HG02943 (cell line): Measurements from ENCODE around the gene TAF11L11.
"Not testable (repeated sequence)": the region's sequence is repeated elsewhere in the genome, so short reads cannot be mapped to it uniquely, and the experiment has no call there.

Source experiments
- ATAC-seq: cut with Tn5 transposase; IDR thresholded peaks from one replicate; pipeline ENCODE4 v1.9.1; 2021; ENCODE audit warnings: mild to moderate bottlenecking, low read depth, moderate library complexity; ENCODE audit not compliant: unreplicated experiment

The TAF11L11 gene

GRCh38 chr5:17603880-17604279, at the start of gene TAF11L11:
Gene TAF11L11, plus strand, starts transcription at chr5:17604183.
- not testable (repeated sequence) for ATAC-seq

- ATAC-seq: not testable (repeated sequence)
Observed at GRCh38 chr5:17585658-17586057, 18.3 kb upstream of the TAF11L11 start, which contains the start of gene TAF11L7. Gene TAF11L7, minus strand, starts transcription at chr5:17585758.

GRCh38 chr5:17590860-17591259, 13.1 kb upstream of the TAF11L11 start, which contains the start of gene TAF11L8:
Gene TAF11L8, minus strand, starts transcription at chr5:17590960.
- ATAC-seq: not testable (repeated sequence)

- not testable (repeated sequence) for ATAC-seq
Observed at GRCh38 chr5:17594255-17594654, 9.7 kb upstream of the TAF11L11 start, which contains the start of gene TAF11L9. Gene TAF11L9, minus strand, starts transcription at chr5:17594394.

- ATAC-seq: not testable (repeated sequence)
Observed at GRCh38 chr5:17597728-17598127, 6.3 kb upstream of the TAF11L11 start, which contains the start of gene TAF11L10. Gene TAF11L10, minus strand, starts transcription at chr5:17597828.

- ATAC-seq: no peak
Observed at GRCh38 chr5:17604951-17605350, 968 bp downstream of the TAF11L11 start.

GRCh38 chr5:17607461-17607860, 3.5 kb downstream of the TAF11L11 start:
- ATAC-seq: not testable (repeated sequence)

- ATAC-seq: not testable (repeated sequence)
Observed at GRCh38 chr5:17610092-17610491, 6.1 kb downstream of the TAF11L11 start, which contains the start of gene TAF11L12. Gene TAF11L12, plus strand, starts transcription at chr5:17610392.

- no peak for ATAC-seq
Observed at GRCh38 chr5:17614872-17615605, 11.1 kb downstream of the TAF11L11 start.

- no peak for ATAC-seq
Observed at GRCh38 chr5:17619354-17619753, 15.4 kb downstream of the TAF11L11 start.

- ATAC-seq: no peak
Observed at GRCh38 chr5:17620627-17621026, 16.6 kb downstream of the TAF11L11 start.

GRCh38 chr5:17625686-17626085, 21.7 kb downstream of the TAF11L11 start:
- no peak for ATAC-seq

- not testable (repeated sequence) for ATAC-seq
Observed at GRCh38 chr5:17631788-17632187, 27.8 kb downstream of the TAF11L11 start, which contains the start of gene TAF11L13. Gene TAF11L13, plus strand, starts transcription at chr5:17632088.

GRCh38 chr5:17634160-17634559, 30.2 kb downstream of the TAF11L11 start, which contains the start of gene TAF11L14:
Gene TAF11L14, plus strand, starts transcription at chr5:17634460.
- no peak for ATAC-seq

- not testable (repeated sequence) for ATAC-seq
Observed at GRCh38 chr5:17649232-17649631, 45.2 kb downstream of the TAF11L11 start.

- ATAC-seq: not testable (repeated sequence)
Observed at GRCh38 chr5:17655201-17655759, 51.3 kb downstream of the TAF11L11 start.
